Cardiac muscle cell (in vitro differentiated cells and primary cell): ENCODE results near the gene ARF1. TPM values are rescaled to one million over a fixed set of nuclear protein-coding genes. Genes with fewer than 3 reads are reported as not detected.

Experiments used
- DNase-seq, 2 donors: peaks; one replicate each; pipeline versions ENCODE4 v3.0.0 to v3.0.0-alpha.2; 2010 to 2017; ENCODE audit warnings: low read depth in 1 of 2, low spot score in 1 of 2
- H3K27ac ChIP-seq: fragments of 200-600 bp; sonication (generic); 2 replicates; pipeline ENCODE4 v1.5.1; 2016
- H3K27me3 ChIP-seq: fragments of 200-600 bp; sonication (generic); 2 replicates; pipeline ENCODE4 v1.6.0; 2016; ENCODE audit warnings: control low read depth
- H3K36me3 ChIP-seq: fragments of 200-600 bp; sonication (generic); 2 replicates; pipeline ENCODE4 v1.5.1; 2016; ENCODE audit warnings: control low read depth
- H3K4me1 ChIP-seq: fragments of 200-600 bp; sonication (generic); 2 replicates; pipeline ENCODE4 v1.8.1; 2017; ENCODE audit warnings: low read depth, mild to moderate bottlenecking, mixed run types
- H3K4me3 ChIP-seq: fragments of 200-600 bp; sonication (generic); 2 replicates; pipeline ENCODE4 v1.5.1; 2016; ENCODE audit warnings: mild to moderate bottlenecking
- H3K9me3 ChIP-seq: fragments of 200-600 bp; sonication (generic); 2 replicates; pipeline ENCODE4 v1.5.1; 2017; ENCODE audit warnings: low read depth, mild to moderate bottlenecking, control low read depth
- CTCF ChIP-seq: IDR thresholded peaks from 2 replicates; pipeline ENCODE4 v1.5.1; 2012; ENCODE audit warnings: low read depth, mild to moderate bottlenecking, low read length
- polyA plus RNA-seq: library from polyadenylated mRNA; unstranded; fragments of >200 nt; fragmentation: Nextera tagmentation; extraction: Ambion mirVana; gene quantifications from 2 replicates; pipeline ENCODE4 v1.2.1, GENCODE V29; 2016
- total RNA-seq: library from RNA; depleted of rRNA; stranded (reverse); fragments of >200 nt; gene quantifications from 2 replicates; pipeline ENCODE4 v1.2.3, GENCODE V29; 2016

The ARF1 gene
- total and polyA plus RNA-seq, 2 experiments from 2014 or later: 499 to 662 TPM

DNA sequence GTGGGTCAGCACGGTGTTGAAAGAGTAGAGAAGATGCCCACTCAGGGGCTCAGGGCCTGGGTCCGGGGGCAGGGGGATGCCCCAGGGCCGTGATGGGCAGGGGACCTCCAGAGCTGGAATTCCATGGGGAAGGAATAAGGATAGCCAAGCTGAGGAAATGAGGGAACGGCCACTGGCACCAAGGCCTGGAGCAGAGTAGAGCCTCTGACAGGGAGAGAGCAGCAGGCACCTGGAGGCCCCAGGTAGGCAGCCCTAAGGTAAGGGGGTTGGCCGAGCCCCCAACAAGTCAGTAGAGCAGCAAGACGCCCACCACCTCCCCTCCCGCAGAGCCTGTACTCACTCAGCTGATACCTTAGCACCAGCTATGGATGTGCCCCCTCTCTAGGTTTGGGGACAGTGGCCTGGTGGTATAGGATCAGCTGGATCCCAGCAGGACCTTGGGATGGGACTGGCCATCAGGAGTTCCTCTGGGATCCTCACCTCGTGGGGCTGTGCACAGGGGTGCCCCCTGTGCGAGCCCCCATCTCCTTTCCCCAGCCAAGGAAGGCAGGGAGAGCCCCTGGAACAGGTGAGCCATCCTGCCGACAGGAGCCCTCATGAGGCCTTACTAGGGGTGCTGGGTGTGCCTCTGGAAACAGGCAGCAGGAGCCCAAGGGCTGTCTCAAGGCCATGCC lies 21.0 kb upstream of the ARF1 start:
- H3K36me3 ChIP-seq: no peaks in the 10 kb centered on the region
- TF ChIP-seq CTCF: no peak
- no peak overlapping the region for H3K27ac ChIP-seq
- H3K4me3 ChIP-seq: no peak overlapping the region
- peaks cover 52% of the 10 kb centered on the region for H3K27me3 ChIP-seq
- no peaks in the 10 kb centered on the region for H3K4me1 ChIP-seq
- H3K9me3 ChIP-seq: no peaks in the 10 kb centered on the region
- no peak for DNase-seq

GRCh38 chr1:228062085-228062791 lies 20.3 kb upstream of the ARF1 start:
- no peak for DNase-seq
- Histone ChIP-seq H3K9me3 (no peaks in the 10 kb centered on the region), H3K27me3 (peaks cover 50% of the 10 kb centered on the region), H3K36me3 (no peaks in the 10 kb centered on the region), H3K4me3 (no peak overlapping the region), H3K4me1 (no peaks in the 10 kb centered on the region), H3K27ac (no peak overlapping the region)
- no peak for TF ChIP-seq CTCF

- Histone ChIP-seq H3K4me1 (no peaks in the 10 kb centered on the region), H3K9me3 (no peaks in the 10 kb centered on the region), H3K27me3 (peaks cover 47% of the 10 kb centered on the region), H3K36me3 (no peaks in the 10 kb centered on the region), H3K4me3 (no peak overlapping the region), H3K27ac (no peak overlapping the region)
- DNase-seq: no peak
- TF ChIP-seq CTCF: no peak
These were observed 19.7 kb upstream of the ARF1 start for GRCh38 chr1:228062812-228063211.

DNA sequence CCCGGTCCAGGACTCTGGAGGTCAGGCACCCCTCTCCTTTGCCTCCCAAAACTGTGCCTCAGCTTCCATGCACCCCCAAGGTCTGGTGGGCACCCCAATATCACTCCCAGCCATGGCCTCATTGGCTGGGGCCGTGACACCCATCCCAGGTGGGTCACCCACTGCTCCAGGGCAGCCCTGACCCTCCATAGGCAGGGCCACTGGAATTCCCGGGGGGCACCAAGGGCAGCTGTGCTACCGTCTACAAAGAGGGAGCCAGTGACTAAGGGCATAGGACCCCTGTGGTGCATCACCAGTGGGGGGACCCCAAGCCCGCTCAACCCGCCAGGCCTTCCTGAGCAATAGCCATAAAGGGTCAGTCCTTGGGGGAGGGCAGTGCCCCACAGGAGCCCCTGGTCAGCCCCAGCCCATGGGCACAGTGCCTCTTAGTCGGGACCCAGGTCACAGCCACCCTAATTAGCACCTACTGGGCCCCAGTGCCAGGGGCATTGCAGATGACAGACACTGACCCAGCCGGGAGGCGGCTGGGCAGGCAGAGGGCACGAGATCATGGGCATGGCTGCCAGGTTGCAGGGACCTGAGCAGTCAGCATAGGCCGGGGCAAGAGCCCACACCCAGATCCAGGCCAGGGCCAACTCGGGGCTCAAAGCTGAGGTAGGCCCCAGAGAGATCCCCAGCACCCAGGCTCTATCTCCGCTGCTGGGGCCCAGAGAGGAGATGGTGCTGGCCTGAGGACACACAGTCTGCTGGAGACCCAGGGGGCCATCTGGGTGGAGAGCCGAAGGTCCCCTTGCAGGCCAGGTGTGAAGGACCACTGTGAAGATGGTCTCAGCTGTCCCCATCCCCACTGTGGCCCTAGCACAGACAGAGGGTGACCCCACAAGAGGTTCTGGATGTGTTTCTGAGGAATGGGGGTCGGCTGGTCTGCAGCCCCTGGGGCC lies 19.0 kb upstream of the ARF1 start:
- no peak for DNase-seq
- peaks cover 47% of the 10 kb centered on the region for H3K27me3 ChIP-seq
- H3K27ac ChIP-seq: no peak overlapping the region
- H3K4me3 ChIP-seq: no peak overlapping the region
- no peaks in the 10 kb centered on the region for H3K4me1 ChIP-seq
- no peaks in the 10 kb centered on the region for H3K9me3 ChIP-seq
- no peaks in the 10 kb centered on the region for H3K36me3 ChIP-seq
- TF ChIP-seq CTCF: no peak

GRCh38 chr1:228064296-228064695 lies 18.2 kb upstream of the ARF1 start:
- Histone ChIP-seq H3K9me3 (no peaks in the 10 kb centered on the region), H3K27ac (no peak overlapping the region), H3K4me3 (no peak overlapping the region), H3K27me3 (peaks cover 46% of the 10 kb centered on the region), H3K36me3 (no peaks in the 10 kb centered on the region), H3K4me1 (no peaks in the 10 kb centered on the region)
- TF ChIP-seq CTCF: no peak
- DNase-seq: no peak
